DOHH2 (cell line): ENCODE measurements around the gene ZNF230.

Source experiments
- CTCF ChIP-seq: fragments of 200-600 bp; sonication (generic); IDR thresholded peaks from one replicate; pipeline ENCODE4 v1.5.1; 2014; ENCODE audit warnings: antibody characterized with exemption, mild to moderate bottlenecking, low read depth, low read length; ENCODE audit not compliant: poor library complexity, severe bottlenecking
- EZH2phosphoT487 ChIP-seq: fragments of 200-600 bp; sonication (generic); IDR thresholded peaks from 2 replicates; pipeline ENCODE4 v1.6.1; 2017; ENCODE audit warnings: borderline replicate concordance, mild to moderate bottlenecking, antibody characterized with exemption, low read length, moderate library complexity, mixed read lengths

DNA sequence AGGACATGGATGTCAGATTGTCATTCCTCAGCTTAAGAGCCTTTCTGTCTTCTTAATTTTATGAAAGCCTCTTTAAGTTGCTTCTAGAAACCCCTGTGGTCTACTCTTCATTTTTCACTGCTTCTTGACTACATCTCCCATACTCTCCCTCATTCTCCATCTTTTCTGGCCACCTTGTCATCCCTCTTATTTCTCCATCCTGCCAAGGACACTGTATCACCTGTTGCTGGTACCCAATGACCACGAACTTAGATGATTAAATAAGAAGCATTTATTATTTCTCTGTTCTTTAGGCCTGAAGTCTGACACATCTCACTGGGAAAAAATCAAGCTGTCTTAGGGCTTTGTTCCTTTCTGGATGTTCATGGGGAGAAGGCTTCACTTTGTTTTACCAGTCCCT is 58.3 kb downstream of the ZNF230 start:
- TF ChIP-seq CTCF, result no peak
- no peak for TF ChIP-seq EZH2phosphoT487
